HEK293T (cell line): ENCODE results near the gene METTL3.
A peak's percentile ranks its signal among the peaks of the same experiment; 100 is the strongest.

Source experiments
- CTCF ChIA-PET: fragments of 350-600 bp; formaldehyde crosslinking; extraction: SDS; loops from one replicate; lab custom pipeline; 2021; ENCODE audit warnings: antibody characterized with exemption, inconsistent platforms; lab: Yijun Ruan, JAX
- POLR2A ChIA-PET: fragments of 350-600 bp; formaldehyde crosslinking; extraction: SDS; loops from one replicate; lab custom pipeline; 2020; ENCODE audit warnings: antibody characterized with exemption, inconsistent platforms; lab: Yijun Ruan, JAX
- DNase-seq: peaks from one replicate; pipeline ENCODE4 v3.0.0; 2012; ENCODE audit warnings: mixed read lengths; ENCODE audit errors: extremely low spot score
- ARNT ChIP-seq: fragments of 450-650 bp; IDR thresholded peaks from 2 replicates; pipeline ENCODE4 v1.6.1; 2017; ENCODE audit warnings: mild to moderate bottlenecking
- BHLHE40 ChIP-seq: fragments of 450-650 bp; IDR thresholded peaks from 2 replicates; pipeline ENCODE4 v1.6.1; 2016; ENCODE audit warnings: mild to moderate bottlenecking, moderate library complexity, borderline replicate concordance
- CTBP1 ChIP-seq: fragments of 450-650 bp; IDR thresholded peaks from 2 replicates; pipeline ENCODE4 v1.6.1; 2016; ENCODE audit warnings: borderline replicate concordance
- ELF4 ChIP-seq: fragments of 450-650 bp; IDR thresholded peaks from 2 replicates; pipeline ENCODE4 v1.6.1; 2017; ENCODE audit warnings: antibody characterized with exemption
- FOXA1 ChIP-seq: fragments of 450-650 bp; IDR thresholded peaks from 2 replicates; pipeline ENCODE4 v1.6.1; 2016; ENCODE audit warnings: mild to moderate bottlenecking
- FOXK2 ChIP-seq: fragments of 450-650 bp; IDR thresholded peaks from 2 replicates; pipeline ENCODE4 v1.6.1; 2016; ENCODE audit warnings: mild to moderate bottlenecking
- FOXM1 ChIP-seq: fragments of 450-650 bp; IDR thresholded peaks from 2 replicates; pipeline ENCODE4 v1.6.1; 2017; ENCODE audit warnings: mild to moderate bottlenecking, borderline replicate concordance
- HDGF ChIP-seq: fragments of 450-650 bp; IDR thresholded peaks from 2 replicates; pipeline ENCODE4 v1.6.1; 2017; ENCODE audit warnings: antibody characterized with exemption, borderline replicate concordance
- L3MBTL2 ChIP-seq: fragments of 450-650 bp; conservative IDR thresholded peaks from 2 replicates; pipeline ENCODE4 v1.6.1; 2016; ENCODE audit warnings: mild to moderate bottlenecking
- LEF1 ChIP-seq: fragments of 450-650 bp; IDR thresholded peaks from 2 replicates; pipeline ENCODE4 v1.6.1; 2017; ENCODE audit warnings: mild to moderate bottlenecking, borderline replicate concordance
- NFRKB ChIP-seq: fragments of 450-650 bp; IDR thresholded peaks from 2 replicates; pipeline ENCODE4 v1.6.1; 2016; ENCODE audit warnings: mild to moderate bottlenecking, moderate library complexity
- SP1 ChIP-seq: fragments of 450-650 bp; IDR thresholded peaks from 2 replicates; pipeline ENCODE4 v1.6.1; 2017
- SUZ12 ChIP-seq: fragments of 450-650 bp; IDR thresholded peaks from 2 replicates; pipeline ENCODE4 v1.6.1; 2016; ENCODE audit warnings: mild to moderate bottlenecking
- TARDBP ChIP-seq: fragments of 450-650 bp; IDR thresholded peaks from 2 replicates; pipeline ENCODE4 v1.6.1; 2016
- ZNF384 ChIP-seq: fragments of 450-650 bp; IDR thresholded peaks from 2 replicates; pipeline ENCODE4 v1.6.1; 2016
- TF ChIP-seq, protein P1 (sequence below): fragments of 450-650 bp; IDR thresholded peaks from 2 replicates; pipeline ENCODE4 v1.6.1; 2016

METTL3 gene

DNA sequence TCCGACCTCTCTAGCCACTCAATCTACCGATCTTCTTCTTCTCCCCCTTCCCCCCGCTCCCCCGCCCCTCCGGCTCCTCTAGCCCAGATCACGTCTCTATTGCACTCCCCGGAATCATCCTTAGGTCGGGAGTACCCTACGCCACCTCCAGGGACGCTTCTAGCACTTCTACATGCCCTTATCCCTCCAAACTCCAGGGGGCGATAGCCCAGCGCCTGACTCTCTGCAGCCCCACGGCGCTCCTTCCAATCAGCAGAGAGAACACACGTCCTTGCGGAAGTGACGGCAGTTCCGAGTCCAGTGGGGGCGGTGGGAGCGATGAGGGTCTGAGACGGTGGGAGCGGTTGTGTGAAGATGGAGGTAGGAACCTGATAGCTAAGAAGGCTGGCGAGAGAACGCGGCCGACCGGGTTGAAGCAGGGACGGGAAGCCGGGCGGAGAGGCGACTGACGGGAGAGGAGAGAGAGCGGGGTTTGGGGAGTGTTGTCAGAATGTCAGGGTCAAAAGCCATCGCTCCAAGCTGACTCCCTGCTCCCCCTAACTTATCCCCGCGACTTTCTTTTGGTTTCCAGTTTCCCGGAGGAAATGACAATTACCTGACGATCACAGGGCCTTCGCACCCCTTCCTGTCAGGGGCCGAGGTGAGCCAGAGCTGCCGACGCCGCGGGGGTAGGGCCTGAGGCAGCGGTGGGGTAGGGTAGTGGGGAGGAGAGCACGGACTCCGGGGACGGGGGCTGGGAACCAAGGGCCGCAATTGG lies 34.0 kb downstream of the METTL3 start, which contains the start of the genes RAB2B and TOX4:
Gene RAB2B (minus strand): TSS at position 35 of the 757 bp plus-strand sequence. CDS start 87 bp downstream, outside the sequence.
Gene TOX4 (plus strand): TSS at position 271 of the 757 bp plus-strand sequence. CDS start 84 bp downstream, at position 355.
- ChIA-PET CTCF (interaction anchor here (0.6 to 1.3 kb wide), 8 partner anchors 11 to 51 kb away, joined by 3 to 6 read pairs (median 4); partner anchors contain the start of genes CHD8 and SALL2), POLR2A (interaction anchor here (0.7 to 2.5 kb wide), 13 partner anchors 9 to 93 kb away, joined by 3 to 12 read pairs (median 4); partner anchors contain the start of genes CHD8, METTL3 and SALL2)
- TF ChIP-seq ELF4 (0 out of 2 replicates have a peak, but pooled peaks have one; percentile 47), L3MBTL2 (no peak)

GRCh38 chr14:21476523-21476924 lies 34.6 kb downstream of the METTL3 start:
- ChIA-PET POLR2A (interaction anchor here (0.7 to 2.5 kb wide), 9 partner anchors 9 to 92 kb away, joined by 3 to 12 read pairs (median 5); partner anchors contain the start of genes CHD8 and SALL2), CTCF (interaction anchor here (0.6 to 1.4 kb wide), 4 partner anchors 15 to 51 kb away, joined by 3 to 4 read pairs (median 4); partner anchors contain the start of gene SALL2)
- TF ChIP-seq SP1 (no peak), ELF4 (no peak), LEF1 (no peak), CTBP1 (no peak), BHLHE40 (no peak)
- TF ChIP-seq, protein P1, sequence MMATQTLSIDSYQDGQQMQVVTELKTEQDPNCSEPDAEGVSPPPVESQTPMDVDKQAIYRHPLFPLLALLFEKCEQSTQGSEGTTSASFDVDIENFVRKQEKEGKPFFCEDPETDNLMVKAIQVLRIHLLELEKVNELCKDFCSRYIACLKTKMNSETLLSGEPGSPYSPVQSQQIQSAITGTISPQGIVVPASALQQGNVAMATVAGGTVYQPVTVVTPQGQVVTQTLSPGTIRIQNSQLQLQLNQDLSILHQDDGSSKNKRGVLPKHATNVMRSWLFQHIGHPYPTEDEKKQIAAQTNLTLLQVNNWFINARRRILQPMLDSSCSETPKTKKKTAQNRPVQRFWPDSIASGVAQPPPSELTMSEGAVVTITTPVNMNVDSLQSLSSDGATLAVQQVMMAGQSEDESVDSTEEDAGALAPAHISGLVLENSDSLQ, result no peak
- DNase-seq, result peak; percentile 68

More for the DNA sequence above, 34.0 kb downstream of the METTL3 start, which contains the start of the genes RAB2B and TOX4:
- DNase-seq, result peak; percentile 94

DNA sequence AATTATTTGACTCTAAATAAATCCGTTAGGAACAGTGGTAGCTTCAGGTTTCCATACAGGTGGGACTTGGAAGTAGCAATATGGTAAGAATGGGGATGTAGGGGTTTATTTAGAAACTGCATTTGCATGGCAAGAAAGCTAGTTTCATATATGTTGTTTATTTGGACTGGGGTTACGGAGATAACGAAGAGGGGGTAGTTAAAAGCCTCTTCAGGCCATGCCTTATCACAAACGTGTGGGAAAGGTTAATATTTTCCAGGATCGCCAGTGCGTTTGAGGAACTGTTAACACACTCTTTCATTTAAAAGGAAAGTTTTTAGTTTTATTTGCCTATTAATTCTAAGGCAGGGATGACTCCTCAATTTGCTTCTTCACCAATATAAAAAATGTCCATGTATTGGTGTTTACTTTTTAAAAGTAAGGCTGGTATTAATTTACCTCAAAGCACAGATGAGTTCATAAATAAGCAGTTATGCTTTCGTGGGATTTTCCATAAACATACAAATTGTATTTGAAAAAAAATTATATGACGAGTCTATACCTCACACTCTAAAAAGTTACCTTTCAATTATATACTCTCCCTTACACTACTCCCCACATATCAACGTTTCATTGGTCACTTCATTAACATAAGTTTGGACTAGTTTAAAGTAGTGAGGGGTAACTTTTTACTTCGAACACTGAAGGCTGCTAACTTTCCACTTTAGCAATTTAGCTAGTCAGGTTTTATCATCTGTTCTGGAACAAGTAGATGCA lies 35.2 kb downstream of the METTL3 start:
- ChIA-PET POLR2A (interaction anchor here (0.7 to 2.5 kb wide), 7 partner anchors 9 to 92 kb away, joined by 3 to 12 read pairs (median 5); partner anchors contain the start of genes CHD8 and SALL2), CTCF (interaction anchor here (0.6 to 1.4 kb wide), 2 partner anchors 17 to 50 kb away, joined by 4 read pairs; no protein-coding TSS in a partner anchor)
- DNase-seq, result no peak
- peak; percentile 34; the same call in 1 of the 2 replicates for TF ChIP-seq BHLHE40
- TF ChIP-seq L3MBTL2, result no peak

DNA sequence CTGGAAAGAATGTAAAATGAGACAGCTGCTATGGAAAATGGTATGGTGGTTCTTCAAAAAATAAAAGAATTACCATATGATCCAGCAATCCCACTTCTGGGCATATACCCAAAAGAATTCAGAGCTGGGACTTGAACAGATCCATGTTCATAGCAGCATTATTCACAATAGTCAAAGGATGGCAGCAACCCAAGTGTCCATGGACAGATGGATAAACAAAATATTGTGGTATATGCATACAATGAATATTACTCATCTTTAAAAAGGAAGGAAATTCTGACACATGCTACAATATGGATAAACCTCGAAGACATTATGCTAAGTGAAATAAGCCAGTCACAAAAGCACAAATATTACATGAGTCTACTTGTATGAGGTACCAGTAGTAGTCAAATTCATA lies 43.5 kb downstream of the METTL3 start:
- ChIA-PET POLR2A (interaction anchor here (1.6 kb wide), 1 partner anchor 9 kb away, joined by 6 read pairs; the partner anchor contains the start of genes RAB2B and TOX4), CTCF (no interaction called here)
- DNase-seq, result no peak
- TF ChIP-seq L3MBTL2, result no peak

DNA sequence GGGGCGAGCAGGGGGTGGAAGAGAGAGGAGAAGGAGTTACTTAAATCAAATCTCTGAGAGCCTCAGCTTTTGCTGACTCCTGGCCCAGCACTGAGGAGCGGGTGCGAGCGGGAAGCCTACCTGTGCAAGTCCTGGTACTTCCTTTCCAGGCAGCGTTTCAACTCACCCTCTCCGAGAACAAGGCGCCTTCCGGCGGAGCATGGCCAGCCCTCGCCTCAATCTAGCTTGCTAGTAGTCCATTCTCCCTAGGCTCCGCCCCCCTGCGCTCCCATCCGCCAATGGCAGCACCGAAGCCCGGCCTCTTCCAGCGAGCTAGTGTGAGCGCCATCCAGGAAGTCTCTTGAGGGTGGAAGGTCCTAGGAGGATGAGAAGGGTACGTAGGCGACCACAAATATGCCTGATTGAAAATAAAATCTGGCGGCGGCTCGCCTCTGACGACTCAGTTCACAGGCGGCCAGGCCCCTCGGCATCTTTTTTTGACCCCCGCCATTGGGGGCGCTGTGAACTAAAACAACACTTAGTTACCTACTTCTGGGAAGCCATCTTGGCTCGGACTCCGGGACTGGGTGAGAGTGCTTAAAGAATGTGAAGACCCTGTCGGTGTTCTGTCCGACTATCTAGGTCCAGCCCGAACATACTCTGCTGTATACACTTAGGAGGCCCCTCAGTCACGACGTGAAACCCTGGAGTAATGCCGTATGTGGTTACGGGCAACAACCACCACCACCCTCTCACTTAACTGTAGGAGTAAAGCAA lies 55.0 kb downstream of the METTL3 start, which contains the start of gene CHD8:
Gene CHD8 (minus strand): TSS at position 212 of the 756 bp plus-strand sequence. CDS start 24,480 bp downstream, outside the sequence.
- CTCF ChIA-PET, result interaction anchor here (0.6 to 1.8 kb wide), 5 partner anchors 9 to 157 kb away, joined by 3 to 6 read pairs (median 3); partner anchors contain the start of gene TOX4

DNA sequence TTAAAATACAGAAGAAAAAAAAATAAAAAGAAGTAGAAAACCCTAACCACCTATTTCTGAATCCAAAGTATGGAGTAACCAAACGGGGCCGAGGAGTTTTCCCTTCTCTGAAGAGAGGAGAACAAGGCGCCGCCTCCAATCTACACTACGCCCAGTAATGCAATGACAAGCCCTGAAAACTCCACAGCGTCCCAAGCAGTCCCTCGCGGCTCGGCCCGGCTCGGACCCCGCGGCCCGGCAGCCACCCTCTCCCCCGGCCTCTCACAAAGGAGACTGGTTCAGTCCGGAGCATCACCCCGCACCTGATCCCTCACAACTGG lies 55.6 kb downstream of the METTL3 start:
- TF ChIP-seq ELF4 (no peak), SP1 (no peak), NFRKB (no peak), L3MBTL2 (no peak), HDGF (no peak), LEF1 (no peak), SUZ12 (no peak), FOXK2 (no peak), CTBP1 (no peak), FOXM1 (no peak), TARDBP (no peak), ARNT (no peak), FOXA1 (no peak)
- TF ChIP-seq, protein P1, result no peak
- POLR2A ChIA-PET, result interaction anchor here (0.6 to 3.3 kb wide), 10 partner anchors 9 to 101 kb away, joined by 3 to 57 read pairs (median 4); partner anchors contain the start of gene METTL3
- no peak for DNase-seq
- CTCF ChIA-PET, result interaction anchor here (0.6 to 1.8 kb wide), 4 partner anchors 8 to 84 kb away, joined by 3 to 6 read pairs (median 3); partner anchors contain the start of gene TOX4

More for the DNA sequence above, 55.0 kb downstream of the METTL3 start, which contains the start of gene CHD8:
- POLR2A ChIA-PET, result interaction anchor here (0.6 to 3.3 kb wide), 11 partner anchors 9 to 100 kb away, joined by 3 to 57 read pairs (median 5); partner anchors contain the start of genes METTL3, RAB2B and TOX4
- TF ChIP-seq ZNF384, result no peak
- peak; percentile 74 for TF ChIP-seq ELF4
- TF ChIP-seq NFRKB, result peak; percentile 69; the same call in 1 of the 2 replicates
- peak; percentile 96 for DNase-seq
